H9 (cell line): ENCODE measurements around the gene SIN3B. TPM values are rescaled to one million over a fixed set of nuclear protein-coding genes. Genes with fewer than 3 reads are reported as not detected.

Experiments
- DNase-seq: peaks from one replicate; pipeline ENCODE4 v3.0.0-alpha.2; 2017
- H2AFZ ChIP-seq: one replicate; pipeline ENCODE4 v1.6.1; 2013; ENCODE audit warnings: mild to moderate bottlenecking, low read length, control low read depth, moderate library complexity
- H2AK5ac ChIP-seq: 2 replicates; pipeline ENCODE4 v1.6.1; 2013; ENCODE audit warnings: low read length, control low read depth, mixed read lengths; ENCODE audit not compliant: insufficient read length
- H2BK120ac ChIP-seq: one replicate; pipeline ENCODE4 v1.6.1; 2013; ENCODE audit warnings: low read depth, mild to moderate bottlenecking, low read length, control low read depth, inconsistent platforms; ENCODE audit not compliant: poor library complexity, severe bottlenecking
- H2BK12ac ChIP-seq: 2 replicates; pipeline ENCODE4 v1.6.1; 2013; ENCODE audit warnings: low read length, control low read depth, mixed read lengths, low read depth; ENCODE audit not compliant: insufficient read length
- H2BK15ac ChIP-seq: 2 replicates; pipeline ENCODE4 v1.6.1; 2013; ENCODE audit warnings: low read depth, low read length, control low read depth
- H2BK20ac ChIP-seq: one replicate; pipeline ENCODE4 v1.6.1; 2013; ENCODE audit warnings: low read depth, mild to moderate bottlenecking, low read length, control low read depth, inconsistent platforms; ENCODE audit not compliant: poor library complexity, severe bottlenecking
- H2BK5ac ChIP-seq: 2 replicates; pipeline ENCODE4 v1.6.1; 2013; ENCODE audit warnings: low read length, control low read depth, mixed read lengths; ENCODE audit not compliant: insufficient read length
- H3K14ac ChIP-seq: 2 replicates; pipeline ENCODE4 v1.6.1; 2013; ENCODE audit warnings: low read length, control low read depth; ENCODE audit not compliant: insufficient read depth
- H3K18ac ChIP-seq: 2 replicates; pipeline ENCODE4 v1.6.1; 2013; ENCODE audit warnings: low read depth, mild to moderate bottlenecking, mixed read lengths, low read length, control low read depth; ENCODE audit not compliant: insufficient read length
- H3K23ac ChIP-seq: 2 replicates; pipeline ENCODE4 v1.6.1; 2013; ENCODE audit warnings: low read length, control low read depth, mixed read lengths, low read depth; ENCODE audit not compliant: insufficient read length
- H3K23me2 ChIP-seq: 2 replicates; pipeline ENCODE4 v1.6.1; 2013; ENCODE audit warnings: low read depth, mild to moderate bottlenecking, mixed read lengths, low read length, control low read depth; ENCODE audit not compliant: insufficient read length, poor library complexity, severe bottlenecking
- H3K27ac ChIP-seq: 2 replicates; pipeline ENCODE4 v1.5.1; 2013; ENCODE audit warnings: low read length, control low read depth, mixed read lengths, low read depth; ENCODE audit not compliant: insufficient read length
- H3K27me3 ChIP-seq: 2 replicates; pipeline ENCODE4 v1.6.1; 2013; ENCODE audit warnings: low read length, control low read depth, inconsistent platforms; ENCODE audit not compliant: insufficient read depth
- H3K4ac ChIP-seq: 2 replicates; pipeline ENCODE4 v1.6.1; 2013; ENCODE audit warnings: low read depth, mild to moderate bottlenecking, control low read depth, inconsistent platforms, low read length, moderate library complexity
- H3K4me1 ChIP-seq: 2 replicates; pipeline ENCODE4 v1.6.1; 2013; ENCODE audit warnings: low read length, control low read depth, inconsistent platforms; ENCODE audit not compliant: insufficient read depth
- H3K4me2 ChIP-seq: 2 replicates; pipeline ENCODE4 v1.6.1; 2013; ENCODE audit warnings: low read length, control low read depth, mixed read lengths; ENCODE audit not compliant: insufficient read length, insufficient read depth
- H3K56ac ChIP-seq: 2 replicates; pipeline ENCODE4 v1.6.1; 2013; ENCODE audit warnings: low read depth, mild to moderate bottlenecking, mixed read lengths, low read length, control low read depth; ENCODE audit not compliant: insufficient read length
- H3K79me1 ChIP-seq: 2 replicates; pipeline ENCODE4 v1.6.1; 2013; ENCODE audit warnings: low read depth, mild to moderate bottlenecking, moderate library complexity, low read length, control low read depth, inconsistent platforms; ENCODE audit not compliant: insufficient read depth, poor library complexity, severe bottlenecking
- H3K79me2 ChIP-seq: 2 replicates; pipeline ENCODE4 v1.6.1; 2013; ENCODE audit warnings: low read length, control low read depth, inconsistent platforms; ENCODE audit not compliant: insufficient read depth
- H3K9ac ChIP-seq: 2 replicates; pipeline ENCODE4 v1.6.1; 2013; ENCODE audit warnings: low read length, control low read depth, mixed read lengths; ENCODE audit not compliant: insufficient read length; ENCODE audit errors: extremely low read depth
- H3K9me3 ChIP-seq: one replicate; pipeline ENCODE4 v1.6.1; 2013; ENCODE audit warnings: low read depth, low read length, inconsistent platforms; ENCODE audit not compliant: control insufficient read depth
- H3T11ph ChIP-seq: one replicate; pipeline ENCODE4 v1.6.1; 2013; ENCODE audit warnings: mild to moderate bottlenecking, low read length, control low read depth, inconsistent platforms
- H4K20me1 ChIP-seq: one replicate; pipeline ENCODE4 v1.6.1; 2013; ENCODE audit not compliant: control insufficient read depth, insufficient read length, insufficient read depth
- H4K5ac ChIP-seq: 2 replicates; pipeline ENCODE4 v1.6.1; 2013; ENCODE audit warnings: low read depth, mild to moderate bottlenecking, mixed read lengths, low read length, control low read depth; ENCODE audit not compliant: insufficient read length
- H4K8ac ChIP-seq: replicated peaks from 2 replicates; pipeline ENCODE4 v1.6.1; 2013; ENCODE audit warnings: low read length, control low read depth, mixed read lengths, low read depth; ENCODE audit not compliant: insufficient read length
- H4K91ac ChIP-seq: 2 replicates; pipeline ENCODE4 v1.6.1; 2013; ENCODE audit warnings: low read depth, mild to moderate bottlenecking, moderate library complexity, mixed read lengths, low read length, control low read depth; ENCODE audit not compliant: insufficient read length
- H3K27ac Mint-ChIP-seq, 3 experiments: 2 replicates in 2 of 3; 3 replicates in 1 of 3; pipeline ENCODE4 v1.8.0; 2020 to 2021; ENCODE audit warnings: mixed read lengths in 3 of 3, mild to moderate bottlenecking in 1 of 3, moderate library complexity in 1 of 3
- H3K27me3 Mint-ChIP-seq: 2 replicates; pipeline ENCODE4 v1.8.0; 2021; ENCODE audit warnings: low read depth, mild to moderate bottlenecking, moderate library complexity, mixed read lengths
- H3K36me3 Mint-ChIP-seq, 3 experiments: 2 replicates in 2 of 3; 3 replicates in 1 of 3; pipeline ENCODE4 v1.8.0; 2020 to 2021; ENCODE audit warnings: low read depth in 3 of 3, mixed read lengths in 3 of 3; ENCODE audit not compliant: insufficient read depth in 1 of 3
- H3K4me1 Mint-ChIP-seq, 2 experiments: 2 replicates each; pipeline ENCODE4 v1.8.0; 2020; ENCODE audit warnings: mixed read lengths in 2 of 2
- H3K4me3 Mint-ChIP-seq, 2 experiments: 2 replicates in 1 of 2; 3 replicates in 1 of 2; pipeline ENCODE4 v1.8.0; 2020 to 2021; ENCODE audit warnings: mild to moderate bottlenecking in 2 of 2, mixed read lengths in 2 of 2, moderate library complexity in 1 of 2
- H3K9me3 Mint-ChIP-seq, 2 experiments: 2 replicates in 1 of 2; 3 replicates in 1 of 2; pipeline ENCODE4 v1.8.0; 2020; ENCODE audit warnings: mild to moderate bottlenecking in 2 of 2, mixed read lengths in 2 of 2, moderate library complexity in 1 of 2
- CTCF ChIP-seq: fragments of 200-600 bp; sonication (generic); conservative IDR thresholded peaks from 3 replicates; pipeline ENCODE4 v1.8.0; 2021; ENCODE audit warnings: antibody characterized with exemption, mild to moderate bottlenecking
- WGBS: extraction: QIAGEN DNeasy Blood & Tissue Kit; methylation state at CpG from one replicate; pipeline ENCODE4 v1.1.7; 2013; ENCODE audit warnings: missing lambda C conversion rate, low lambda C conversion rate, mixed read lengths; ENCODE audit not compliant: insufficient read length; ENCODE audit errors: extremely low coverage; 5-methylcytosine and 5-hydroxymethylcytosine counted together
- total RNA-seq: library from RNA; stranded (reverse); gene quantifications from 2 replicates; pipeline ENCODE4 v1.2.1, GENCODE V29; 2021

Gene SIN3B
- total RNA-seq, 1 experiment from 2014 or later: 72.7 TPM

DNA sequence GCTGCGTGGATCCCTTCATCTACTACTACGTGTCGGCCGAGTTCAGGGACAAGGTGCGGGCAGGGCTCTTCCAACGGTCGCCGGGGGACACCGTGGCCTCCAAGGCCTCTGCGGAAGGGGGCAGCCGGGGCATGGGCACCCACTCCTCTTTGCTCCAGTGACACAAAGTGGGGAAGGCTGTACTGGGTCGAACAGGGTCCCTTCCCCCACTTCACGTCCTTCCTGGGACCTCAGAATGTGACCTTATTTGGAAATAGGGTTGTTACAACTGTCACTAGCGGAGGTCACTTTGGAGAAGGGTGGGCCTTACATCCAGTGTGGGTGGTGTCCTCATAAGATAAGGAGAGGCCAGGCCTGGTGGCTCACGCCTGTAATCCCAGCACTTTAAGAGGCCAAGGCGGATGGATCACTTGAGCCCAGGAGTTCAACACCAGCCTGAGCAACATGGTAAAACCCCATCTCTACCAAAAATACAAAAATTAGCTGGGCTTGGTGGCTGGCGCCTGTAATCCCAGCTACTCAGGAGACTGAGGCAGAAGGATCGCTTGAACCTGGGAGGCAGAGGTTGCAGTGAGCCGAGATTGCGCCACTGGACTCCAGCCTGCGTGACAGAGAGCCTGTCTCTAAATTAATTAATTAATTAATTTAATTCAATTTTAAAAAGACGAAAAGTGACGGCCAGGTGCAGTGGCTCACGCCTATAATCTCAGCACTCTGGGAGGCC, 61.4 kb downstream of the SIN3B start:
- Histone ChIP-seq H3K79me1 (no peaks in the 10 kb centered on the region), H4K5ac (no peak overlapping the region), H4K91ac (no peak overlapping the region), H3K4ac (no peak overlapping the region), H4K20me1 (no peaks in the 10 kb centered on the region), H3K27me3 (no peaks in the 10 kb centered on the region), H3K27ac (no peak overlapping the region), H2AK5ac (no peak overlapping the region), H3K14ac (no peak overlapping the region), H3K4me1 (no peaks in the 10 kb centered on the region), H3K9me3 (no peaks in the 10 kb centered on the region), H2BK20ac (no peak overlapping the region), H4K8ac (no peak overlapping the region), H3K9ac (no peak overlapping the region), H3K18ac (no peak overlapping the region), H3K56ac (no peak overlapping the region), H2BK15ac (no peak overlapping the region), H3K23ac (no peak overlapping the region), H3T11ph (no peak overlapping the region), H3K23me2 (no peaks in the 10 kb centered on the region), H2BK120ac (no peak overlapping the region), H3K79me2 (no peaks in the 10 kb centered on the region), H2BK5ac (no peak overlapping the region), H3K4me2 (no peak overlapping the region), H2BK12ac (no peak overlapping the region), H2AFZ (no peak overlapping the region)
- no peaks in the 10 kb centered on the region; a peak in 1 of 5 replicates for H3K9me3 Mint-ChIP-seq
- no peak for TF ChIP-seq CTCF
- H3K27ac Mint-ChIP-seq: no peak overlapping the region; a peak in 1 of 7 replicates
- DNase-seq: no peak
- no peak overlapping the region for H3K4me3 Mint-ChIP-seq
- H3K27me3 Mint-ChIP-seq: peaks cover 11% of the 10 kb centered on the region
- no peaks in the 10 kb centered on the region for H3K36me3 Mint-ChIP-seq
- peaks cover 0 to 2% of the 10 kb centered on the region in 2 experiments; a peak in 2 of 4 replicates for H3K4me1 Mint-ChIP-seq
- no CpG with 5 or more reads among the region's 24 CpGs for WGBS
